Left colon (tissue), 2 donors: ENCODE measurements around the gene IDUA. TPM values are rescaled to one million over a fixed set of nuclear protein-coding genes. Genes with fewer than 3 reads are reported as not detected.

Source experiments
- ATAC-seq: fragments of 200-7000 bp; cut with Tn5 transposase; one replicate; pipeline ENCODE4 v1.9.1; 2020; ENCODE audit warnings: mild to moderate bottlenecking, moderate library complexity
- DNase-seq, 2 donors: peaks; one replicate each; pipeline ENCODE4 v3.0.0-alpha.2; 2020
- intact Hi-C, 2 donors: fragments of 100-400 bp; cut with DNase I in 1 of 2; cut with micrococcal nuclease in 1 of 2; formaldehyde crosslinking; loops; one replicate each; pipeline versions ENCODE4 v1.11.2 to v1.14.0; 2022; cut with DNase I, micrococcal nuclease
- total RNA-seq, 2 donors: library from RNA; stranded (reverse); fragmentation: NEBNext Ultra II Directional; extraction: Animal tissue kit (Norgen Biotek cat#: 25700); gene quantifications; one replicate each; pipeline ENCODE4 v1.2.1, GENCODE V29; 2021
- donor health status: DM: no; HTN: no; CAD: no.
- donor health status: DM: yes; HTN: yes; CAD: no.

The IDUA gene
- total RNA-seq, 2 donors from 2014 or later, result 28.7 to 40.9 TPM

DNA sequence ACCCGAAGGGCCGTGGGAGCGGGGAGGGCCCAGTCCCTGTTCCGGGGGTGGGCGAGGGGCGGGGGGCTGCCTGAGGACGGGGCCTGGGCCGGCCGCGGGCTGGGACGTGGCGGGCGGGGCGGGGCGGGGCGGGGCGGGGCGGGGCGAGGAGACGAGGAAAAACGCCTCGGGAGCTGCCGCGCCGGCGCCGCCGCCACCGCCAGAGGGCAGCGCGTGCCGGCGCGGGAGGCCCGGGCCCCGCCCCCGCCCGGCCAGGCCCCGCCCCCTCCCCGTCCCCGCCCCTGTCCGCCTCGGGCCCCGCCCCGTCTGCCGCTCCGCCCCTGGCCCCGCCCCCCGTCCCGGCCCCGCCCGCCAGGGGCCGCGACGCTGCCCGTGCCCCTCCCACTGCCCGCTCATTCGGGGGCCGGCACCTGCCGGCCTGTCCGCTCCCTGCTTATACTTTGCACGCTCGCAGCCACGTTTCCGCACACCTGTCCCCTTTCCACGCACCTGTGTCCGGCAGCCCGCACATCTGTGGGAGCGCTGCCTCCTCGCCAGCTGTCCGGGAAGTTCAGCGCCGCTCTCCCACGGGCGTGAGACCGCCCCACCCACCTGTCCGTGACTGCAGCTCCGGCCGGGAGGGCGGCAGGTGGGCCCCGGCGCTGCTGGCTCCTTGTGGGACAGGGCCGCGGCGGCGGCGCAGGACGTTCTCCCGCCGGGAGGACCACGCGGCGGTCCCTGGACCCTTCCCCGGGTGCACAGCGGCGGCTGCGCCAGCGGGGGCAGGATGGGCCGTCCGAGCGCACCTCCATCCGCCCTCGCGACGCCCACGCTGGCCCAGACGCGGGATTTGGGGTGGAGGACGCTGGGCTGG, 22.9 kb downstream of the IDUA start:
- intact Hi-C loops, result no loop called here
- ATAC-seq (peak; percentile 67), DNase-seq (peak; percentile 76 to 78)

- intact Hi-C loops, result no loop called here
- ATAC-seq (peak; percentile 46), DNase-seq (peak; percentile 69 to 75)
These were observed 23.7 kb downstream of the IDUA start for GRCh38 chr4:1010395-1011021.

DNA sequence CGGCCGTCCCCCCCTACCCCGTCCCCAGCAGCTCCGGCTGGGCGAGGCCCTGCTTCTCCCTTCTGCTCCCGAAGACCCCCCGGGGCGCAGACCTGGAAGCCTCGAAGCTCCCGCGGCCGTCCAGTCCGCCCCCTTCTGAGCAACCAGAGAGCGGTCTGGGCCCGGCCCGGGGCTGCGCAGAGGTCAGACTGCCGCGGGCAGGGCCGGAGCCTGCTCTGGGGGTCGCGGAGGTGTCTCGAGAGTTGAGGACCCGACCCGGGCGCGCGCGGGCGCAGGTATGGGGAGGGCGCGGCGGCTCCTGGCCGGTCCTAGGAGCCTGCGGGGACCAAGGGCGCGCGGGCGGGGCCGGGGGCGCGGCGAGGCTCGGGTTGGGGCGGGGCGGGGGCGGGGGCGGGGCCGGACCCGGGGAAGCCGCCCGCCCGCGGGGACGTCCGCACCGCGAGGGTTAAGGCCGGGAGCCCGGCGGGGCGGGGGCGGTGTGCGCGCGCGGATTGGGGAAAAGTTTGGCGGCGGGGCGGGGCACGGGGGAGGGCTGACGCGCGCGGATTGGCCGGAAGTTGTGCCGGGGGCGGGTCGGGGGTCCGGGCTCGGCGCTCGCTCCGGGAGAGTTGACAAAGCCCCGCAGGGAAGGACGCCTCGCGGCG, 24.3 kb downstream of the IDUA start, which contains the start of gene FGFRL1:
Gene FGFRL1 (plus strand): TSS at position 605 of the 644 bp plus-strand sequence. CDS start 860 bp downstream, outside the sequence.
- ATAC-seq (peak; percentile 60), DNase-seq (peak; percentile 93 to 97)
- intact Hi-C loops, result no loop called here

- intact Hi-C loops, result no loop called here
- ATAC-seq (no peak), DNase-seq (no peak)
These were observed 24.8 kb downstream of the IDUA start for GRCh38 chr4:1011666-1012033.

GRCh38 chr4:1012034-1012739, 25.3 kb downstream of the IDUA start:
- intact Hi-C loops, result no loop called here
- ATAC-seq (peak; percentile 33), DNase-seq (peak in 1 of 2 donors; percentile 75)

- DNase-seq (no peak), ATAC-seq (no peak)
- intact Hi-C loops, result no loop called here
These were observed 26.6 kb downstream of the IDUA start for GRCh38 chr4:1013225-1014073.

GRCh38 chr4:1014291-1015167, 27.7 kb downstream of the IDUA start:
- DNase-seq, result no peak
- intact Hi-C loops, result no loop called here
- ATAC-seq, result no peak

- intact Hi-C loops, result no loop called here
- no peak for DNase-seq
- ATAC-seq, result no peak
These were observed 28.3 kb downstream of the IDUA start for GRCh38 chr4:1015179-1015578.

DNA sequence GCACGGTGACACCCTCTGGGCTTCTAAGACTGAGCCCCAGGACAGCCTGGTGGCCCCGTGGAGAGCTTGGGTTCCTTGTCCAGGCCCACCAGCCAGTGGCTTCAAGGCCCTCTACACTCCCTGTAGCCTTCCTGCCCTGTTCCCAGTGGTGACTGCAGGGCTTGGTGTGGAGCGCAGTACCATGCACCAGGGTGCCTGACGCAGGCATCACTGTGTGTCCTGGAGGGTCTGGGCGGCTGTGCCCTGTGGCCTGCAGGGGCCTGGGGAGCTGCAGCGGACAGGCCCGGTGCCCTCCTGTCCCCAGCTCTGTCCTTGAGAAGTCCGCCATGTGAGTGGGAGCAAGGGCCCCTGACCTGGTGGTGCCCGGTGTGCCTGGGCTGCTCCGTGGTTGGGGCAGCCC, 28.9 kb downstream of the IDUA start:
- intact Hi-C loops, result no loop called here
- no peak for ATAC-seq
- DNase-seq, result no peak

- intact Hi-C loops, result no loop called here
- no peak for ATAC-seq
- no peak for DNase-seq
These were observed 30.4 kb downstream of the IDUA start for GRCh38 chr4:1017211-1017610.

DNA sequence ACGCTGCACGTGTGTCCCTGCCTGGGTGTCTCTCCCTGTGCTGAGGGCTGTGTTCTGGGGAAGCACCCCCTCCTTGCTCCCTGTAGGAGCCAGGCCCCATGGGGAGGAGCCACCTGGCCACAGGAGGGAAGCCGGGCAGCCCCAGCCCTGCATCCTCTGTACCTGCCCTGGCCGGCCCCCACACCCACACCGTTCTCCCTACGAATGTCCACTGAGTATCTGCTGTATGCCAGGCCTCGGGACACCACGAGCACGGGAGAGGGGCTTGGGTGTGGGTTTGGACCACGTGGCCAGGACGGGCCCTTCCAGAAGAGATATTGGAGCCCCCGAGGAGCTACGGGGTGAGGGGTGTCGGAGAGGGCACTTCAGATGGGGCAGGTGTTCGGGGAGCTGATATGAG, 30.9 kb downstream of the IDUA start:
- intact Hi-C loops, result no loop called here
- ATAC-seq, result no peak
- no peak for DNase-seq

GRCh38 chr4:1018147-1019020, 31.5 kb downstream of the IDUA start:
- no peak for DNase-seq
- intact Hi-C loops, result no loop called here
- no peak for ATAC-seq

- DNase-seq (no peak), ATAC-seq (no peak)
- intact Hi-C loops, result no loop called here
These were observed 32.5 kb downstream of the IDUA start for GRCh38 chr4:1019320-1019719.

GRCh38 chr4:1019729-1020470, 33.1 kb downstream of the IDUA start:
- intact Hi-C loops, result no loop called here
- no peak for DNase-seq

GRCh38 chr4:1021386-1022050, 34.7 kb downstream of the IDUA start:
- intact Hi-C loops, result no loop called here
- ATAC-seq, result no peak
- no peak for DNase-seq

More at GRCh38 chr4:1019729-1020470, 33.1 kb downstream of the IDUA start:
- ATAC-seq, result no peak
